Activated CD4-positive, alpha-beta T cell treated with anti-CD3 and anti-CD28 coated beads, Interleukin-10, Interleukin-2, amounts not matched to agents 100 ng/mL and 50 ng/mL, durations not matched to agents 16 hours and 8 hours (primary cell): ENCODE measurements around the gene MRPL4.
A peak's percentile ranks its signal among the peaks of the same experiment; 100 is the strongest.

ENCODE experiments used
- DNase-seq: peaks from one replicate; pipeline ENCODE4 v3.0.0-alpha.2; 2020

Gene MRPL4

DNA sequence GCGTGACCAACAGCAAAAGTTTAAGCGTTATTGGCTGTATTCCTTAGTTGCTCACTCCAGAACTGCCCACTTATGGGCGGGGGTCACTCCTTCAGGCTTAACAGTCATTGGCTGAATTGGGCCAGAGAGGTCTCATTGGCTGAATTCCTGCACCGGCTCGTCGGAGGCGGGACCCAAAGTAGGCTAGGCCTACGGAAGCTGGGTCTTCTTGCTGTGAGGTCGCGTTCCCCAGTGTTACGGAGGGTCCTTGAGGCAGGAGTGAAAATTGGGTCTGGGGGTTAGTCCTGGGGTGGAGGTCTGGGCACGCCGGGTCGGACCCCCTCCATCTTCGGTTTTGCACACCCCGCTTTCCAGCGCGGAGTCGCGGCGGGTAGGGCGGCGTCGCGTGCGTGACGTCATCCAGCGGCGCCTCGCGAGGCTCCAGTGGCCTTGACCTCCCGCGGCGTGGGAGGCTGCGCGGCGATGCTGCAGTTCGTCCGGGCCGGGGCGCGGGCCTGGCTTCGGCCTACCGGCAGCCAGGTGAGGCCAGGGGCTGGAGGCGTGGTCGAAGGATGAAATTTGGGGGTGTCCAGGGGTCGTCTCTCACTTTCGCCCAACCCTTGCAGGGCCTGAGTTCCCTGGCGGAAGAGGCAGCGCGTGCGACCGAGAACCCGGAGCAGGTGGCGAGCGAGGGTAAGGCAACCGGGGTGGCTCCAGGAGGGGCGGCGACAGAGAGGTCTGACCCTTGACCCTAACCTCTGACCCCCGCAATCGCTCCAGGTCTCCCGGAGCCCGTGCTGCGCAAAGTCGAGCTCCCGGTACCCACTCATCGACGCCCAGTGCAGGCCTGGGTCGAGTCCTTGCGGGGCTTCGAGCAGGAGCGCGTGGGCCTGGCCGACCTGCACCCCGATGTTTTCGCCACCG is at the start of gene MRPL4:
Gene MRPL4 (plus strand): TSS at position 423 of the 903 bp plus-strand sequence. CDS start 40 bp downstream, at position 463.
- peak; percentile 99 for DNase-seq

DNA sequence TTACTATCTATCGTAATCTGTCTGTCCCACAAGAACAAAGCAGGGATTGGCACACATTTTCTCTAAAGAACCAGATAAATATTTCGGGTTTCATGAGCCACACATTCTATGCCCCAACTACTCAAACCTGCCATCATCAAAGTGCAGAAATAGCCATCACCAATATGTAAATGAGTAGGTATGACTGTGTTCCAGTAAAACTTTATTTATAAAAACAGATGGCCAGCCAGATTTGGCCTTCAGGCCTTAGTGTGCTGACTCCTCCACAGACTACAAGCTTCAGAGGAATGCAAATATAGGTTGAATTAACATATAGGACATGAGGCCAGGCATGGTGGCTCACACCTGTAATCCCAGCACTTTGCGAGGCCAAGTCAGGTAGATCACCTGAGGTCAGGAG is 48.3 kb upstream of the MRPL4 start:
- DNase-seq, result no peak

DNA sequence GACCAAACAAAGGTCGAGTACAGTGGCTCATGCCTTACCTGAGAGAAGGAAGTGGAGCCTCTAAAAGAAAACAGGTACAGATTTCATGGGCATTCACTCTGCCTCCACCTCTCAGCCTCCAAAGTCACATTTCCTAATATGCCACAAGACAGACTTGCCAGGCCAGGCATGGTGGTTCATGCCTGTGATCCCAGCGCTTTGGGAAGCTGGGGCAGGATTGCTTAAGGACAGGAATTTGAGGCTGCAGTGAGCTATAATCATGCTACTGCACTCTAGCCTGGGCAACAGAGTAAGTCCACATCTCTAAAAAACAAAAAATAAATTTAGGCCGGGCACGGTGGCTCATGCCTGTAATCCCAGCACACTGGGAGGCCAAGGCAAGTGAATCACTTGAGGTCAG is 46.4 kb upstream of the MRPL4 start:
- no peak for DNase-seq

DNA sequence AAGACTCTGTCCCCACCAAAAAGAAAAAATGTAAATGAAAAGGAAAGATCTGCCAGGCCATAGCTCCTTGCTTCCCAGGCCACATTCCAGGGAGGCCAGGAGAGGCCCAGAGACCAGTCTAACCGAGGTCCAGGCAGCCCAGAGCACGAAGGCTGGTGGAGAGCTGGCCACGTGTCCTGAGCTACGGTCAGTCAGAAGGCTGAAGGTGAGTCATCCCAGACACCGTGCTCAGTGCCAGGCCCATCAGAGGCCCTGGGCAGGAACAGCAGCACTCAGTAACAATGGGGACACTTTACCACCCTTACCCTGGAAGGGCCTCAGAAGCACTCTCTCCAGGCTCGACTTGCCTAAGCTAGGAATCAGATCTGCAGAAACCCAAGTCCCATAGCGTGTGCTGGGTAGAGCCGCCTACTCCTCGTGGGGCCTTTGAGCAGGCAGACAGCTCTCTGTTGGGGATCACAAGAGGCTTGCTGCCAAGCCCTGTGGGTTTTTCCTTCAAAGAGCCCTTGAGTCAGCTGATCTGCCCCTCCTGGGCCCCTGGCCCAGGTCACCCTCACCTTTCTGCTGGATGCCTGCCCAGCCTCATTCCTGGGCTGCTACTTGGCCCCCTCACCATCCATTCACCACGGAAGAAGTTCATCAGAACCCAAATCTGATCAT is 45.7 kb upstream of the MRPL4 start:
- no peak for DNase-seq

DNA sequence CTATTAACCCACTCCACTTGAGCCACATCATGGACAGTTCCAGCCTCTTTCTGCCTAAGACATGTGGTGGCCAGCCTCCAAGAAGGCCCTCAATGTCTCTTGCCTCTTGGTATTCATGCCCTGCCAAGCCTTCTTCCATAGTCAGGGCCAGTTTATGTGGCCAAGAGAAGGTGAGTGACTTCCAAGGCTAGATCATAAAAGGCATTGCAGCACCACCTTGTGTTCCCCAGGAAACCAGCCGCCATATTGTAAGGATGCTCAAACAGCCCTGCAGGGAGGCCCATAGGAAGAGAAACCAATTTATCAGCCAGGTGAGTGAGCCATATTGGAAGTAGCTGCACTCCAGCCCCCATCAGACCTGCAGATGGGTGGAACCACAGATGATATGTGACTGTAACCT is 45.0 kb upstream of the MRPL4 start:
- no peak for DNase-seq

DNA sequence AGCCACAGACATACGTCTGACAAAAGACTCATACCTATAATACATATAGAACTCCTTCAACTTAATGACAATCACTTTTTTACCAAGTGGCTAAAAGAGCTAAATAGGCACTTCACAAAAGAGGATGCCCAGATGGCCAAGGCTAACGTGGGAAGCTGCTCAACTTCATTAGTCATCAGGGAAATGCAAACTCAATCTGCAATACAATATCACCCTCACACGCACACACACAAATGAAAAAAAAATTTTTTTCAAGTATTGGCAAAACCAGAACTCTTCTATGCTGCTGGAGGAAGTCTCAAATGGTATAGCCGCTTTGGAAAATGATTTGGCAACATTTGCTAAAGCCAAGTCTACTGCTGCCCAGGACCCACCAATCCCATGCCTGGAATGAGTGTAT is 42.7 kb upstream of the MRPL4 start:
- DNase-seq, result no peak

DNA sequence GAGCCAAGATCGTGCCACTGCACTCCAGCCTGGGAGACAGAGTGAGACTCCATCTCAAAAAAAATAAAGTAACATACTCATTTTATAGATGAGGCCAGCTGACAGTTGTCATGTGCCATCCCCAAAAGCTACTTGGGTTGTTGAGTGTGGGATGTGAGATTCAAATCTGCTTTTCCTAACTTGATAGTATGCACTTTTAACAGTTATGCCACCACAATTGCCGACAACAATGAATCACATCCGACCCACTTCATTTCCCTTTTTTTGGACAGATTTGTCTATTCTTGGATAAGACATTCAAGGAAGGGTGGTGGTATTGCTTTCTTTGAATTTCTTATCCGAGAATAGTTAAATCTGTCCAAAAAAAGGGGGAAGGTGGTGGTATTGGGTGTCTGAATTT is 41.0 kb upstream of the MRPL4 start:
- DNase-seq, result no peak

DNA sequence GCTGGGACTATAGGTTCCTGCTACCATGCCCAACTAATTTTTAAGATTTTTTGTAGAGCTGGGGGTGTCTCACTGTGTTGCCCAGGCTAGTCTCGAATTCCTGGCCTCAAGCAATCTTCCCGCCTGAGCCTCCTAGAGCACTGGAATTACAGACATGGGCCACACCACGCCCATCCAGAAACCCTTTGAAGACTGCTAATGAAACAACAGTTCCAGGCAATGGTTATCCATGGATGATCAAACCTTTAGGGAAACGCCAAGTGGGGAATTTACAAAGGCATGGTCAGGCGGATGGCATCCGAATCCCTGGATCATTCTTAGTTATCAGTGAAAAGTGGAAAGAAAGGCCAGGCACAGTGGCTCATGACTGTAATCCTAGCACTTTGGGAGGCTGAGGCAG is 40.3 kb upstream of the MRPL4 start:
- DNase-seq, result no peak

DNA sequence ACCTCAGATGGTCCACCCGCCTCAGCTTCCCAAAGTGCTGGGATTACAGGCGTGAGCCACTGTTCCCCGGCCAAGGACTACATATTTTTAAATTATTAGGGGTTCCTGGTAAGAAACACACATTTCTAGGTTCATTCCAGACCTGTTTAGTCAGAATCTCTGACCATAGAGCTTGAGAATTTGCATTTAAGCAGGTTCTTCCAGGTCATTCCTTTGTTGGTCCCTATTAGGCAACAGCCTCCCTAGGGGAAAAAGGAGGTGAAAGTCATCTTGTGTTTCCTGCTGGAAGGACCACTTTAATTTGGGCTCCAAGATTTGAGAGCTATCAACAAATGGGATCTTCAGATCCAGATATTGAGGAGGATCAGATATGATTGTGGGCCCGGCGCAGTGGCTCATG is 37.2 kb upstream of the MRPL4 start:
- no peak for DNase-seq

DNA sequence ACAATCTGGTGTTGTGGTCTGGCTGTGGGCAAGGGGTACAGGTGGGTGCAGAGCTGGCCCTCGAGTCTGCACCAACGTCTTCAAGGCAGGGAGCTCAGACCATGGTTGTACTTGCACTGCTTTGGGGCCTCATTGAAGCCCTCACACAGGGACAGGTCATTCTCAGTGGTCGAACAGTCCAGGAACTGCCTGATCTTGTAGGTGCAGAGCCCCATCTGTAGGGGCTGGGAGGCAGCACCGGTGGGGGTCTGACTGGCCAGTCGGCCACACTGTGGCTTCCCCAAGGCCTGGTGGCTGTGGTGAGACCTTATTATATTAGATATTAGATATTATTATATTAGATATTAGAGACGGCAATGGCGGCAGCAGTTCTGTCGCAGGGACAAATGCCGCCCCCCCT is 34.9 kb upstream of the MRPL4 start:
- no peak for DNase-seq

DNA sequence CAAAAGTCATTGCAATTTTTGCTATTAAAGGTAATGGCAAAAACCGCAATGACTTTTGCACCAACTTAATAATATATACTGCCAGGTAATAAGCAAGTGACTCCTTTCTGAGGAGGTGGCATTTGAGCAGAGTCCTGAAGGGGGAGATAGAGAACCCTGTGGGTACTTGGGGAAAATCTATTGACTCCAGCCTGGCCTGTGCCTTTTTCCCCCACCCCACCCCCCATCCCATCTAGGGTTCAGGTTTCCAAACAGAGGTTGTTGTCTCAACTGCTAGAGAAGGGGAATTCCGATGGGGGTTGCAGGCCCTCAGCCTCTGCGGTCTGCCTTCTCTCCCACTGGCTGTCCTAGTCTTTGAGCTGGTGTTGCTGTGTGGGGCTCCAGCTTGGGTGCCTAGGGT is 32.3 kb upstream of the MRPL4 start:
- peak; percentile 57 for DNase-seq

DNA sequence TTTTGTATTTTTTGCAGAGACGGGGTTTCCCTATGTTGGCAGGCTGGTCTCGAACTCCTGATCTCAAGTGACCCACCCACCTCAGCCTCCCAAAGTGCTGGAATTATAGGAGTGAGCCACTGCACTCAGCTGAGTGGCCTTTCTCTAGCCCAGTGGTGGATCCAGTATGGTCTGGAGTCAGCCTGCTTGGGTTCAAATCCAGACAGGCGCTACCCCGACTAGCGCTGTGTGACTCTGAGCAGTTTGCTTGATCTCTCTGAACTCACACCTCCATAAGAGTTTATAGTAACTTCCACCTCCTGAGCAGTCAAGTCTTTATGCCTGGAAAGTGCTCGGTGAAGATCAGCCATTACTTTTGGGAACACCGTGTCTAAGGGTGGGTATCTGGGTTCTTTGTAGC is 31.3 kb upstream of the MRPL4 start:
- DNase-seq, result no peak

DNA sequence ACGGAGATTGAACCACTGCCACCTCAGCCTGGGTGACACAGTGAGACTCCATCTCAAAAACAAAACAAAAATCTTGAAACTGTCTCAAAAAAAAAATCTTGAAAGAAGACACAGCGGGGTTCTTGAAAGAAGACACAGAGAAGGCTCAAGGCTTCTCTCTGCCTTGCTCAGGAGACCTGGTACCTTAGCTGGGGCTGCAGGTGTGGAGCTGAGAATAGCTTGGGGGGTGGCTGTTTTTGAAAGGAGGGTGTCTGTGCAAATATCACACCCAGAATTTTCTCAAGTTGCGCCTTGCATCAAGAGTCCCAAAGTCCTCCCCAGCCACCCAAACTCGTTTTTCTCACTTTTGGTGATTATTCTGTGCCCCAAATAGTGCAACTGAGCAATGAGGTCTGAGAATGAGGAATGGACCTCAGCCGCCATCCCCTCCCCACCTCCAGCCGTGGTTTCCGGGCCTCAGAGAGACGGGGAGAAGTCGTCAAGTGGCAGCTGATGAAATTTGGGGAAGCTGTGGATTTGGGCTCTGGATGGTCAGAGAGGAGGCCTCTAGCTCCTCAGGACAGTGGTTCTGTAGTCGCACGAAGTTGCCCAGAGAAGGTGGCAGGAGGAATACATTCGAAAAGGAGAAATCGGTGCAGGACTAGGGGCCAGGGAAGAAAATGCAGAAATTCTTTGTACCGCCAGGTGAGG is 29.7 kb upstream of the MRPL4 start:
- no peak for DNase-seq

DNA sequence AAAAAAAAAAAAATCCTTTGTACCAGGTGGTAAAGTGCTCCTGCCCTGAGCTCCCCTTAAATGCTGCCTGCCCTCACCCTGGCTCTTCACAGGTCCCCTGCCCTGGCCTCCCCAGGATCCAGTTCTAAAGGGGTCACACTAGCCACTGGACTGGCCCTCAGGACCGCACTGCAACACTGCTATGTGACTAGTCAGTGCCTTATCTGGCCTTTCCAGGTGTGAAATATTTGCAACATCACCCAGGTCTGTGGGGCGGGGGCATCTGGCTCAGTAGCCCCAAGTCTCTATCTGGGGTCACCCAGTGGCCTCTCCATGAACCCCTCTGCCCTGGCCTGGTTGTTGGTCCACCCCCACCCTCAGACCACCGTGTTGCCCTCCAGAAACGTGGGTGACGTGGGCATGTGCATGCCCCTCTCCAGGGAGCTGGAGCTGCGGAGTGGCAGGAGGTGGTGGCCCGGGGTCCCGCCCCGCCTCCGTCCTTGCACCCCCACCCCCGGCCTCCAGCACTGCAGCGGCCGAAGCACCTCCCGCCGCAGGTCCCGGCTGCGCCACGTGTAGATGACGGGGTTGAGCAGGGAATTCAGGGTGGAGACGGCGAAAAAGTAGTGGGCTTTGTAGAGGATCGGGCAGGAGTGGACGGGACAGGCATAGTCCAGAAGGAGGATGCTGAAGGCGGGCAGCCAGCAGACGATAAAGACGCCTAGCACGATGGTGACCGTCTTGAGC is 28.4 kb upstream of the MRPL4 start:
- no peak for DNase-seq

DNA sequence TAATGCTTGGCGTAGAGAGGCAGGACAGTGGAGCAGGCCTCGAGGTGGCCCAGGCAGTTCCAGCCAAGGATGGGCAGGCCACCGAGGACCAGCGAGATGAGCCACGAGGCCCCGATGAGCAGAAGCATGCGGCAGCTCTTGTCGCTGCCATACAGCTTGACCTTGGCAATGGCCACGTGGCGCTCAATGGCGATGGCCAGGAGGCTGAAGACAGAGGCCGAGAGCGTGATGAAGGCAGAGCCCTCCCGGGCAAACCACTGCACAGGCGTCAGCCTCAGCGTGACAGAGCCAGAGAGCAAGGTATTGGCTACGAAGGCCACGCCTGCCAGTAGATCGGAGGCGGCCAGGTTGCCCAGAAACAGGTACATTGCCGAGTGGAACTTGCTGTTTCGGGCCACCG is 27.7 kb upstream of the MRPL4 start:
- DNase-seq, result no peak

DNA sequence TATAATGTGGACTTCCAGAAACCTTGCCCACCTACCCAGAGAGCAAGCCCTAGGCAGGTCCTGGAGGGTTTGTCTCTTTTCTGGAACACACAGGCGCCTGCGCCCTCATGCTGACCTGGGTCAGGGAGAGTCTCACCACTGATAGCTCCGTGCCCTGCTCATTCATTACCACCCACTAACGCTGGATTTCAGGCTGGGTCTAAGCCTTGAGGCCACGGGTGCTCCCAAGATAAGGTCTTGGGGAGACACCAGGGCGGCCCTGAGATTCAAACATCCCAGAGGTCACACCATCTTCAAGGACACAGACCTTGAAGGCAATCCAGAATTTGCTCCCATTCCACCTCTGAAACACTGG is 26.0 kb upstream of the MRPL4 start:
- DNase-seq, result no peak

DNA sequence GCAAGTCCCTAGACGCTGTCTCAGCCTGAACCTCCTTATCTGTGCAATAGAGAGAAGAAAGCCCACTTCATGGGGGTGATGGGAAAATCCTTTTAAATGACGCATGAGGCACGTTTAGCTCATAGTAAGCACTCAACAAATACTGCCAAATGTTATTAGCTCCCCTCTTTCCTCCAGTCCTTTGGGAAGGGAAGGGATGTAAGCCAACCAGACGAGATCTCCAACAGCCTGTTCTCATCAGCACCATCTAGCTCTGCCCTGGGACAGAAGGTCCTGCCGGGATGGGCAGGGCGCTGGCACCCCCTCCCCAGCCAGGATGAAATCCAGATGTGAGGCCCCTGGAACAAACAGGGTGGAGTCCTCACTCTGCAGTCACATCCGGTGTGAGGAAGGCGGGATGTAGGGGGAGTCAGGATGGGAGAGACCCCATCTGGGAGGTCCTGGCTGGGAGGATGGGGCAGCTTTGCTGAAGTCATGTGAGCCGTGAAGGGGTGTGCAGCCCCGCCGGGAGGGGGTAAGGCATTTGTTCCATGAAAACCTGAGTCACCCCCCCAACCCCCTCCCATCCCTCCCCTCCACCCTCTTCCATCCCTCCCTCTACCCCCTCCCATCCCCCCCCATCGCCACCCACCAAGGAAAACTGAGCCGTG is 25.5 kb upstream of the MRPL4 start:
- no peak for DNase-seq

DNA sequence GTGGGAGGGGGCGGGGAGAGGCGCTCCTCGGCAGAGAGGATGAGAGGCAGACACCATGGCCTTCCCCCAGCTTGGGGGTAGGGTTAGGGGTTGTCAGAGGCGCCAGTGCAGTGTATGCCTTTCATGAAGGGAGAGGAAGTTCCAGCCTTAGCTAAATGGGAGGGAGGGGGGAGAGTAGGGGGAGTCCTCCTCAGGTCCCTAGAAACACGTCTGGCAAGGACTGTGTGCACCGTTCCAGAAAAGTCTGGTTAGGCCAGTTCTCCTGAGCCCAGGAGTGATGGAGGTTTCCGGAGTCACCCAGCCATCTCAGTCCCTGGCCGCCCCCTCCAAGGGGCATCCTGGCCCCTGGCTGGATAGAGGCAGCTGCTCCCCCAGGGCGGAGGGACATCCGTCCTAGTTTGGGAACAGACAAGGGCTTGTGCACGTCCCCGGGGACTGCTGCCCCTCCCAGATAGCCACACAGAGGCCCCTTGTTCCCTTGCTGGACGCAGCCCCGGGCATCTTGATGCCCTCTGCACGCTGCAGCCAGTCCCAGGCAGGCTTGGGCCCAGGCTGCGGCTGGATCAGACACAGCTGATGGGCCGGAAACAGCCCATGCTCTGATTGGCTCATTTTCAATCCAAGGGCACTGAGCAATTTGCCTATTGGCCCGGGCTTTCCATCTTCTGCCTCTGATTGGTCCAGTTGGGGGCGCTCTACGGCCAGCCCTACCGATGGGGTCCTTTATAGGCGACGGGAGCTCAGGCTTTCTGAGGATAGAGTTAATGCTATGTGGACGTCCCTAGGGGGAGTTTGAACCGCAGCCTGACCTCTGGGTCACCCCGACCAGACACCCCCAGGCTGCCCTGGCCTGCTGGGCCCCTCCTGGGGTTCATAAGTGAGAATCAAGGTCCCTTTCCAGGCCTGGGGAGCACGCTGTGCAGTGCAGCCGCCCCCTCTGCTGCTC is 24.7 kb upstream of the MRPL4 start:
- DNase-seq, result no peak

DNA sequence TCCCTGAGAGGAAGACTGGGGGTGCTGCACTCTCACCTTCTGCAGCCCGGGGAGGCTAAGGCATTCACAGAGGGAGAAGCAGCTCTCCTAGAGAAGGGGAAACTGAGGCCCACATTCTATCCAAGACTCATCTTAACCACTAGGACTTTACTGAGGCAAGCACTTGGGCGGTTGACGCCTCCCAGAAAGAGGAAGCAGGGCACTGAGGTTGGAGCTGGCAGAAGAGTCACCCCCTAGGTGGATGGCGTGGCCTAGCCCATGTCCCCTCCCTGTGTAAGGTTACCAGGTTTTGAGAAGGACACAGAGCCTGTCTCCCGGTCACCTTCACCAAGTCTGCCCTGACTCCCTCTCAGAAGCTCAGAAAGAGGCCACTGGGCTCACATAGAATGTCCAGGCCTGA is 23.6 kb upstream of the MRPL4 start:
- DNase-seq, result no peak

DNA sequence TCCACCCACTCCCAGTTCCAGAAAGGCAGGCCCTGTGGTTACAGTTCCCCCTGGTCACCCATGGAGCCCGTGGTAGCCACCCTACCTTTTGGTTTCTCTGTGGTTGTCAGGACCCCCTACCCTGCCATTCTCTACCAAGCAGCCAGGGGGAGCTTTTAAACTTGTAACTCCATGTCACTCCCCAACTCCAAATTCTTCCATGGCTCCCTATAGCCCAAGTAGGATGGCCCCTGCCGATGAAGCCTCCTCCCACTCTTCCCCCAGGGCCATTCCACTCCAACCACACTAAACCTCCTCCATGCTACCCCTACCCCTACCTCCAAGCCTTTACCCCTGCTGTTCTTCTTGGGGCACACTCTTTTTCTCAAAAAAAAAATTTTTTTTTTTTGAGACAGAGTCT is 23.1 kb upstream of the MRPL4 start:
- DNase-seq, result peak; percentile 58

DNA sequence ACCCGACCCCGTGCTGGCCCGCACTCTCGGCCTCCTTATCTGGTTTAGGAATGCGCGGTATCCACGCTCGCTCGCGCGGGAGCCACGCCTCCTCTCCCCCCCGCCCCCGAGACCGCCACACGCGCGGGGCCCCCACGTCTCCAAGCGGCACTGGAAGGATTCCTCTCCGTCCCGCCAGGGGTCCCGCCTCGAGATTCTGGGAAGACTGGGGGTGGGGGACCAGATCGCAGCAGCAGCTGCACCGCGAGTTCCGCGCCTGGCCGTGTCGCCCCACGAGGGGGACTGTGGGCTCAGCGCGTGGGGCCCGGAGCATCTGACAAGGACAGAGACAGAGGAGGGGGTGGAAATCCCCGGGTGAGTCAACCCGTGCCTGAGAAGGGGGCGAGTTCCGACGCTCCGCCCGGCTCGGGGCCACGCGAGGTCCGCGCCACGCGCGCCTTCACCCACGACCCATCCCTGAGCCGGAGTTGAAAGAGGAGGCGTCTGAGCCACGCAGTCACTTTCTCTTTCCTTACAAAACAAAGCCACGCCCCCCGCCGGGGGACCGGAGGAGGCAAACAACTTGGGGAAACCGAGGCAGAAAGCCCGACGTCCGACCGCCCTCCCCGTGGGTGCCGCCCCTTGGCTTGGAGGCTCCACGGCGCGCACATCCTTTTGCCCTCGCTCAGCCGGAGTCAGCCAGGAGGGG is 21.7 kb upstream of the MRPL4 start:
- peak; percentile 38 for DNase-seq
